Mesenteric fat pad (tissue), 1 donor: ENCODE data around the gene IKZF1. TPM values are rescaled to one million over a fixed set of nuclear protein-coding genes. Genes with fewer than 3 reads are reported as not detected.

Experiments
- DNase-seq: peaks from one replicate; pipeline ENCODE4 v3.0.0-alpha.2; 2020; ENCODE audit warnings: low spot score
- total RNA-seq: library from RNA; stranded (reverse); fragmentation: NEBNext Ultra II Directional; extraction: Animal tissue kit (Norgen Biotek cat#: 25700); gene quantifications from one replicate; pipeline ENCODE4 v1.2.1, GENCODE V29; 2021
- donor health status: DM: yes; HTN: yes; CAD: no.

The IKZF1 gene
- total RNA-seq, 1 donor from 2014 or later, result 22.0 TPM

DNA sequence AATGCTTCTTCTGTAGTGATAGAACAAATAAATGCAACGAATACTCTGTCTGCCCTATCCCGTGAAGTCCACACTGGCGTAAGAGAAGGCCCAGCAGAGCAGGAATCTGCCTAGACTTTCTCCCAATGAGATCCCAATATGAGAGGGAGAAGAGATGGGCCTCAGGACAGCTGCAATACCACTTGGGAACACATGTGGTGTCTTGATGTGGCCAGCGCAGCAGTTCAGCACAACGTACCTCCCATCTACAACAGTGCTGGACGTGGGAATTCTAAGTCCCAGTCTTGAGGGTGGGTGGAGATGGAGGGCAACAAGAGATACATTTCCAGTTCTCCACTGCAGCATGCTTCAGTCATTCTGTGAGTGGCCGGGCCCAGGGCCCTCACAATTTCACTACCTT lies 99.9 kb downstream of the IKZF1 start:
- DNase-seq, result no peak

DNA sequence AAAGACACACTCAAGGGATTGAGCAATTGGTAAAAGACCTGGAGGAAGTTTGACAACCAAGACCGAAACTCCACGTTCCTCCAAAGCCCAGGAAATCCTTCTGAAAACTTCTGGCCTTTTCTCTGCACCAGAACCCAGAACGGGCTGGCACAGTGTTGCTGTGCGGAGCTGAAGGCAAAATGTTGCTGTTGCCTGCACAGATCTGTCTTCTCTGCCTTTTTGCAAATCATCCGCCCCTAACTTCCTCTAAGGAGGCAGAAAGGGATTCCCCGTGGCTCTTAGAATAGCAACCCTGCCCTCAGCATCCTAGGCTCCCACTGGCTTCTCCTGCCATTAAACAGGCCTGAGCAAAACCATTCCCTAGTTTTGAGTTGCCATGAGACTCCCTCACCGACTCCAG lies 100.7 kb downstream of the IKZF1 start:
- no peak for DNase-seq

- DNase-seq, result no peak
Measured at GRCh38 chr7:50406935-50407334, 102.4 kb downstream of the IKZF1 start.

DNA sequence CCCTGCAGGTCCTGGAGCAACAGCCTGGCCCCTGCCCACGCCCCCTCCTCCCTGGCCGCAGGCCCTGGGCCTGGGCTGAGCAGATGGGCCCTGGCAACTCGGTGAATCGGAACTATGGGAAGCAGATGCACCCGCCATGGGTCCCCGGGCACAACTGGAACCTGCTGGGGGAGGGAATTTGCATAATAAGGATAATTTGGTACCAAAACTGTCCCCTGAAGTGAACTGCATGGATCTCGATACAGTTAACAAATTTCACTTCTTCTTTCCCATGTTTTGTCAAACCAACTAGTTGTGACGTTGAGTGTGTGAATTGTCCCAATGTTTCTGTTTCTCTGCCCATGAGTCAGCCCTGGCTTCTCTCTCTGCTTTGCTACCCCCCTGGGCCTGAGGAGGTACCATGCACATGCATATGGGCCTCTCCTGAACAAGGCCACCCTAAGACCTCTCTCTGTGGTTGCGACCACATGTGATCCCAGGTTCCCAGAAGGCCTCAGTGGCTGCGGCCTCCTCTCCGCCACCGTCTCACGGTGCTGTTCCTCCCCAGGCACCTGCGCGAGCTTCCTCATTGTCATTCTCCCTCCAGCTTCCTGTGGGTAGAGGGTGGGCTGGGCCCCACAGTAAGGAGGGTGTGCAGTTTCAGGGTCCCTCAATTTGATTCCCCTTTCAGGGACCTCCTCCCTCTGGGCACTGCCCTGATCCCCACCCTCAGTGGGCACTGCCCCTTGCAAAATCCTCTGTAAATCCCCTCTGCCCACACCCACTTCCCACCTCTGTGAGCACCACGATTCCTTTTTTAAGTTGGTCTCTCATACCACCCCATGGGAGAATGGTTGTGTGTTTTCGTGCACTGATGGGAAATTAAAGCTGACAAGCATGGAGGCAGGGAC lies 105.6 kb downstream of the IKZF1 start:
- no peak for DNase-seq

DNA sequence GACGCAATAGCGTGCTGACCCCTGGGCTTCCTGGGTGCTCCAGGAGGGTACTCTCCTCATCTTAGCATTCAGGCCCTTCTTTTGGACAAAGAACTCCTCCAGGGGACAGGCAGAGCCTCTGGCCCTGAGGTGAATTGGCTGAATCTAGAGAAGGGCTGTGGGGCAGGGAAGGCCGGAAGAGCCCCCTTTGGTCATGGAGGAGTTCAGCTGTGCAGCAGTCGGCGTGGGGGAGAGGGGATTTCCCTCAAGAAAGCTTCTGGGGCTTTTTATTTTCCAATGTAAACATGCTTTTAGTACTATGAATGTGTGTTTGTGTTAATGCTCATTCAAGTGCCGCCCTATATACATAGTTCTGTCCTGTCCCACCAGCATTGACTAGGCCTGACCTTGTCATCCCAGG lies 106.8 kb downstream of the IKZF1 start:
- no peak for DNase-seq

- no peak for DNase-seq
Measured at GRCh38 chr7:50412973-50413372, 108.5 kb downstream of the IKZF1 start.

DNA sequence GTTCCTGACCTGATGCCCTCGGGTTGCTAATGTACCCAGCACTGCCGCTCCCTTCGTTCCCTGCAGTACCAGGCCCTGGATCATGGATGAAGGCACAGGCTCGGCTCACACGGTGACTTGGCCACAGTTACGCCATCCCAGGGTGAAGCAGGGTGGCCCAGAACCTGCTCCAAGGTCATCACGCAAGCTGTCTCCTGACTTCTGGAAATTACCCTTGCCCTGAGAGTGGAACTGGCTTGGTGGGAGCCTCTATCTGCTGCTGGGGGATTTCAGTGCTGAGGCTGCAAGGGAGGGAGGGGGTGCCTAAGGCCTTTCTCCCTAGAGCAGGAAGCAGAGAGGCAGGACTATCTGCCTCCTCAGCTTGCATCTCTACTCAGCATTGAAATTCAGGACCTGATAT lies 109.0 kb downstream of the IKZF1 start:
- DNase-seq, result no peak

GRCh38 chr7:50415844-50416364 lies 111.4 kb downstream of the IKZF1 start:
- no peak for DNase-seq

DNA sequence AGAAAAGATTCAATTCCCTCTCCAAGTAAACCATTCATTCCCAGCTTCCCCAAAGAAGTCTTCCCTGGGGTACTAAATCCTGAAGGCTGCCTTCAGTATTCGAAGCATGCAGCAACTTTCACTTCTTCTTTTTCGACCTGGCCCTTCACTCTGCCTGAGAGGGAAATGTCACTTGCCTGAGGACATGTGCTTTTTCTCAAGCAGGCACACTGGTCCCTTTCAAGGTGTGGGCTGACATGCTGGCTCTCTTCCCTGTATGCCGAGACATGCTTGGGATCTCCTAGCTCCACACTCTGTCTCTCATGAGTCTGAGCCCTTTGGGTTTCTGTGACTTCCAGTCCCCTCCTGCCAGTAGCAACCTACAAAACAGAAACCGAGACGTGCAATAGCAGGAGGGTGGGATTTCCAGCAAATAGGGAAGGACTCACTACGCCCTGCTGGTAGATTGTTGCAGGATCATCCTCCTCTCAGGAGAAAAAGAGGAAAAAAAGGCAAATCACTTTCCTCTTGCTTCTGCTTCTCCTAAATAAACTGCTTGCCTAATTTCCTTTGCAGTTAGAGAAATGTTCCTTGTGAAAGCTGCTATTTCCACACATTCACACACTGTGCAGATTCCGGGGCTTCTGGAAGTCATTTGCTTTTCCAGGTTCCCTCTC lies 112.1 kb downstream of the IKZF1 start:
- no peak for DNase-seq

- no peak for DNase-seq
Measured at GRCh38 chr7:50418086-50418515, 113.6 kb downstream of the IKZF1 start.

DNA sequence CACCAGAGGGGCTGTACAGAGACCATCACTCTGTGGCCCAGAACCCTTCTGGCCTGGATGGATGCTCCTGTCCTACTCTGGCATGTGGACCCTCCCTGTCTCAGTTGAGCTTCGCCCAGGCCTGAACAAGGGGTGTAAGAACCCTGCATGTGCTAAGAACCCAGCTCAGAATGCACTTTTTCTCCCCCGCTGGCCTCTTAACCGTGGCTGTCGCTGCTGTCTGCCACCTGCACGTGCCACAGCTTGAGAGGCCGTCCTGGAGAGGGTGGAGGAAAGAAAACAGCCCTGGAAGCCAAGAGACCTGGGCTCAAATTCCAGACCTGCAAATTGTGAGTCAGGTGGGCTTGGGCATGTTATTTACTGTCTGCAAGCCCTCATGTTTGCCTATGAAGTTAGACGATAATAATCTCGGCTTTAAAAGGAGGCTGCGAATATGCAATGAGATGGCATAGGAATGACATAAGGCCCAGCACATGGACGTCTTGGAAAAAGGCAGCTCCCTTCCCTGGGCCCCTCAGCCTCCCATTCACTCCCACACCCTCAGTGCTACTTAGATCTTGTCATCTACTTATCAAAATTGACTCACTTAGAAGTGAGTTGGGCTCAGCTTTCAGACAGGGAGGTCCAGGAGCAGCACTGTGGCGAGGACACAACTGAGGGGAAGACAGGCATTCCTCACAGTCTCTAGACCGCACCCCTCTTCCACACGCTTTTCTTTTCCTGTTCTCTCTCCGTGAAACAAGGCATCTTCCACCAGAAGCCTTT lies 114.2 kb downstream of the IKZF1 start:
- DNase-seq, result no peak

DNA sequence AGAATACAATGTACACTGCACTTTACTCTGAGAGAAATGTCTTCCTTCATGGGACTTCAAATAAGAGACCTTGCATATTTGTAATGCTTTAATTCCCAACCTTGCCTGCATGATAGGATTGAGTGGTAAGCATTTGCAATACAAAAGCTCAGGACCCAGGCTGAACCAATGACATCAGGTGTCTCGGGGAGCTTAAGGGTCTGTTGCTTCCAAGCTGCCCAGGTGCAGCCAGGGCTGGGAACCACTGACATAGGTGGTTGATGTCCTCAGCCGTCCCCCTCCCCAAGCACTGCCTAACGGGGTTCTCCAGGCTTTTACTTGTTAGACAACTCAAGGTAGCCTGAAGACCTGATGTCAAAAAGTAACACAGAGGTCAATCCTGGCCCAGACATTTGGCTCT lies 116.5 kb downstream of the IKZF1 start:
- DNase-seq, result no peak

DNA sequence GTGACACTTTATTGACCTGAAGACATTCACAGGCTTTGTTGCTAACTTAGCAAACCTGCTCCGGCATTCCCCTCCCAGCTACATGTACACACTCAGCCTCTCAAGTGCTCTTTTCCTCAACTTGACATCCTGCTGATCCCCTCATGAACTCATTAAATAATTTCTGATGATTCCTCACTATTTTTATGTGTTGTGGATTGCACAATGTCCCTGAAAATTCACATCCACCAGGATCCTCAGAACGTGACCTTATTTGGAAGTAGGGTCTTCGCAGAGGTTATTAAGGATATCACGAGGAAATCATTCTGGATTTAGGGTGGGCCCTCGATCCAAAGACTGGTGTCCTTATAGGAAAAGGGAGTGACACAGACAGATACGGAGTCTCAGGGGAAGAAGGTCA lies 118.3 kb downstream of the IKZF1 start:
- DNase-seq, result no peak

DNA sequence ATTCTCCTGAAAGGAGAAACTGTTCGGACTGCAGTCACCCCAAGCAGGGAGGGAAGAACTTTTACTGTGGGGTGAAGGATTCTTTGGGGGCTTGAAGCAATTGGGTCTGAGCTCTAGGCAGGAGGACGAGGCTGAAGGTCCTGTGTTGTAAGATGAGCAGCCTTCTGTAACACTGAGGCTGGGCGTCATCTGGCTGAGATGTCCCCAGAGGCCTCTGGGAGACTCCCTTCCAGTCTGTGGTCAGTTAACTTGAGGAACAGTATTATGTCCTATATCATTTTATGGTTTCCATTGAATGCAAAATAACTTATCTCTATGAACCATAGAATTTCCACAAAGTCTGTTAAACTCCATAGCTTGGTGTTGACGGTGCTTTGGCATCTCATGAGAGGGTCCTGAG lies 119.3 kb downstream of the IKZF1 start:
- no peak for DNase-seq

GRCh38 chr7:50425318-50425717 lies 120.8 kb downstream of the IKZF1 start:
- DNase-seq, result no peak

GRCh38 chr7:50426280-50427045 lies 121.9 kb downstream of the IKZF1 start:
- DNase-seq, result no peak

DNA sequence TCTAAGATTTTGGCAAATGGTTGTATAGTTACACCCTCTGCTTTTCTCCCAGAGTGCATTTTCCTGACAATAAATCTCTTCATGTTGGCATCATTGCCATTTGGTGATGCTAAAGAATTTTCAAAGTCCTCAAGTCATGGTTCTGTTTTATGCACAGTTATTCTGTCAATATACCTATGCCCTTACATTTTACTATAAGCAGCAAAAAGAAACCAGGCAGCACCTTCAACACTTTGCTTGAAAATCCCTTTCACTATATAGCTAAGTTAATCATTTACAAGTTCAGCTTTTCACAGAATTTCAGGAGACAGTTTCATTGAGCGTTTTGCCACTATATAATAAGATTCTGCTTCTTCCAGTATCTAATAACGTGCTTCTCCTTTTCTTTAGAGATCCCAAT lies 123.0 kb downstream of the IKZF1 start:
- DNase-seq, result no peak

DNA sequence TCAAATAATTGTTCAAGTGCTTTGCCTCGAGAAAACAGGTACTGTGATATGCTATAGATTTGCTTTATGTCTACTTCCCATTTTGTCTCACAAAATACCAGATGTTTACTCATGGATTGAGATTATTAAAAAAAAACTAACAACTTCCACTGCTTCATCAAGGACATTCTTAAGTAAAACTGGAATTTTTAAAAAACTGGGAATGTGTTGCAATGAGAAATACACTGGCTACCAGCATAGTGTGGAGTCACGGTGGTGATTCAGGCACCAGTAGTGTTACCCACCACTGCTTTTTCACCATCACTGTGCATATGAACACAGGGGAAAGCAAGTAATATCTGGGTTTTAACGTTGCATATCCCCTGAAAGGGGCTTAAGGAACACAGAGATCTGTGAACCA lies 124.4 kb downstream of the IKZF1 start:
- DNase-seq, result no peak

- no peak for DNase-seq
Measured at GRCh38 chr7:50431316-50431715, 126.8 kb downstream of the IKZF1 start.

DNA sequence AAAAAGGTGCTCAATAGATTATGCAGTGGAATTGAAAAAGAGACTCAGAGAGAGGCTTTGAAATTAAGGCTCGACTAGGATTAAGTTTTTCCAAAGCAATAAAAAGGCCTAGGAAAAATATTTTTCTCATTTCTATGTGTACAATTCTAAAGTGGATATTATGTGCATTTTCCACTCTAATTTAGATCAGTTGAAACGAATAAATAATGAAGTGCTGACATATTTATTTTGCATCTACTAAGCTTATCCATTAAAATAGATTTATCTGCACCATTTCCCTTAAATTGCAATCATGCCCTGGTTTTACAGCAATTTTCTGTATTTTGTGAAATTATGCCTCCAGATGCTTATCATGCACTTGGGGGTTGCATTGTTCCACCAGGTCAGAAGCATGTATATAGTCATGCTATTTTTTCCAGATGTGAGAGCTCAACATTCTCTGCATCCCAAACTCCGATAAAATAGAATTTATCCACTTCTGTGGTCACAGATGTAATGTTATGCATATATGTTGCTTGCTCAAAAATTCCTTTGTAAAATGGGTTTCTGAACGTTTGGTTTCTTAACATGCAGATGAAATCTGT lies 127.3 kb downstream of the IKZF1 start:
- no peak for DNase-seq
